ENCODE results near the gene TMEM121B.

TMEM121B gene

DNA sequence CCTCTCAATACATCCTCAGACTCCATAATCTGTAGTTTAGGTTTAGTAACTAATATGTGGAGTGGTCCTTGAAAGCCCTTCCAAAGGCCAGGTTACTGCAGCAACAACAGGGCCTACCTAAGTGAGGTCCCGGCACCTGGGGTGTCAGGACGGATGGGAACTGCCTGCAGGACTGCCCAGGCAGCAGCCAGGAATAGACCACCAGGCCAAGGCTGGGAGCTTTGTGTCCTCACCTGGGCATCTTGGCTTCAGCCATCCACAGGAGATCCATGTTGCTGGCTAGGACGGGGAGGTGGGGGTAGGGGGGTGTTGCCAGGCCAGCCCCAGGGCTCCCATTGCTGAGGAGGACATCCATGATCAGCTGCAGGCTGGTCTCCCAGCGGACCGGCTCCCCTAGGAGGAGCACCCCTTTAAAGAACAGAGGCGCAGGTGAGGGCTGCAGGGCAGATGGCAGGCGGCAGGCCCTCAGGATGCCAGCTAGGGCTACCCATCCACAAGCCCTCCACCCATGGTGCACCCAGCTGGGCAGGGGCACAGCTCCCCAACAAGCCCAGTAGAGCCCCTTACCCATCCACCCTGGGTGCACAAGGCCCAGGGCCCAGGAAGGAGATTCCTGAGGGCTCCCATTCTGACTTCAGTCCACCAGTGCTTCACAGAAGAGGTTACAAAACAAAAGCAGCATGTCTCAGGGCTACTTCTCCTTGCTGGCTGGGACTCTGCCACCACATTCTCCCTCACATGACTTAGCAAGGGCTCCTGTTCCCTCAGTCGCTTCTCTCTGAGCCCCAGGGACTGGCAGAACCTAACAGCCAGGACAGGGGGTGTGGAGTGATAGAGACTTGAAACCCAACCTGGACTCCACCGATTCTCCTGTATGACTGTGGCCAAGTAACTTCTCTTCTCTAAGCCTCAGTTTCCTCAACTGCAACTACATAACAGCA is 19.9 kb upstream of the TMEM121B start:
- DNase-seq, result no peak
- in situ Hi-C loops (cut with HindIII; ENCODE audit: low pct_ligation_motif_present, low pct_unique_long_range_greater_than_20kb, low sequenced_read_pairs), result no loop called here

DNA sequence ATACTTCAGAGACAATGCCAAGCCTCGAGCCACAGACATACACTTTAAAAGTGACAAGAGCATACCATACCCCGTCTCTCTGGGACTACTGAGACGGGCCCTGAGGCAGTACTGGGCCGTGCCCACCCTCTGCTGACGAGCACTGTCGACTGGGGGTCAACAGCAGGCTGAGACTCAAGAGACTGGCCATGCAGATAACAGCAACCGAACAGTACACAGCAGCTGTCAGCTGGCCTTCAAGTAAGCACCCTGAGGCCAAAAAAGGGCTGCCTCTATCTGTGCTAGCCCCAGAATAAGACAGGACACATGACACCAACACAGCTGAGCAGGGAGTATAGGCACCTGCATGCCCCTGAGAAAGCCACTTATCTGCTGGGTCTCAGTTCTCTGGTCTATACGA is 18.9 kb upstream of the TMEM121B start:
- DNase-seq, result no peak
- in situ Hi-C loops (cut with HindIII; ENCODE audit: low pct_ligation_motif_present, low pct_unique_long_range_greater_than_20kb, low sequenced_read_pairs), result no loop called here

DNA sequence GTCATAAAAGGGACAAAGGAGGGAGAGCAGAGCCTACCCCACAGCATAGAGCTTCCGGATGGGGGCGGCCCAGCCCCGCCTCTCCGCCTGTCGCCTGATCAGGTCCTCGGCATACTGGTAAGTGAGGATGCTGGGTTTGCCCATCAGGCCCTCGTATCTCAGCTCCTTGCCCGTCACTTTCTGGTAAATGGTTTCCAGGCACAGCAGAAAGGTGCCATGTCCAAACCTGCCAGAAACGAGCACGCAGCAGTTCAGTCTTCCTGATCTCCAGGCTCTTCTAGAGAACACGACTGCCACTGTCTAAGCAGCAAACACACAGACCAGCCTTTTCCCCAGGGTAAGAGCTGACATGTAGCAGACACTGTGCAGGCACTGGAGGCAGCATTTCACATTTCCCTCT is 17.4 kb upstream of the TMEM121B start:
- no peak for DNase-seq
- in situ Hi-C loops (cut with HindIII; ENCODE audit: low pct_ligation_motif_present, low pct_unique_long_range_greater_than_20kb, low sequenced_read_pairs), result no loop called here

DNA sequence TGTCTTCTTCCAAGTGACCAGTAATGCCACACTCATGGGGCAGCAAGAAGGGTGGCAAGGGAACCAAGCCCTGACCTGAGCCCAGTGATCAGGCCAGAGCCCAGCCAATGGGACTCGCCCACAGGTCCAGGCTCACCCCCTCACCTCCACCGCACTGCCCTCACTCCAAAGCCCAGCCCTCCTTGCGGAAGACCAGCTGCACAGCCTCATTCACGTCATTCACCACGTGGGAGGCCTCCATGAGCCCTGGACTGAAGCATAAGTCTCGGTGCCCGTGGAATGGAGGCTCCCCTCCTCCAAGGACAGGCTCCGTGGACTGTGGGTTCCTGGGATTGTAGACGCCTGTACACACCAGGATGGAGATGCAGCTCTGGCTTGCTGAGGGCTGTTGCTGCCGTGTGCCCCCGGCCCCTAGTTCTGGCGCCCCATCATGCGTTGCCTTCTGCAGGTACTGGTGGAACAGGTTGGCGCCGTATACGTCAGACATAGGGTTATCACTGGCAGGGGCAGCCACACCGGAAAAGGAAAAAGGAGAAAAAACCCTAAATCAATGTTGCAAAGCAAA is 16.8 kb upstream of the TMEM121B start:
- DNase-seq, result no peak
- in situ Hi-C loops (cut with HindIII; ENCODE audit: low pct_ligation_motif_present, low pct_unique_long_range_greater_than_20kb, low sequenced_read_pairs), result no loop called here

DNA sequence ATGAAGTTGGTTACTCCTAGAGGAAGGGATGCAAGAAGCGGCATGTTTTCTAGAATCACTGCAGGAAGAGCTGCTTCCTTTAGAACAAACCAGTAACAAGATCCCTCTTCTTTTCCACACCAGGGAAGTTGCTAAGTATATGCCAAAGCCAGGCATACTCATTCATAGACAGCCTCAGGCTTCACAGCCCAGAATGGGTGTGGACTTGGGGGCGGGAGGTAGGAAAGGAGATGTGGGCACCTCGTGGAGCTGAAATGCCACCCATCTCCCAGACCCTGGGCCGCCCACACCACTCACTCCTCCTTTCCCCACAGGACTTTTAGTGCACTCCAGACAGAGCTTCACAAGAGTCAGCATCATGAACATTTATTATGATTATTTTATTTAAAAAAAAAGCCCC is 16.0 kb upstream of the TMEM121B start:
- in situ Hi-C loops (cut with HindIII; ENCODE audit: low pct_ligation_motif_present, low pct_unique_long_range_greater_than_20kb, low sequenced_read_pairs), result no loop called here
- no peak for DNase-seq

DNA sequence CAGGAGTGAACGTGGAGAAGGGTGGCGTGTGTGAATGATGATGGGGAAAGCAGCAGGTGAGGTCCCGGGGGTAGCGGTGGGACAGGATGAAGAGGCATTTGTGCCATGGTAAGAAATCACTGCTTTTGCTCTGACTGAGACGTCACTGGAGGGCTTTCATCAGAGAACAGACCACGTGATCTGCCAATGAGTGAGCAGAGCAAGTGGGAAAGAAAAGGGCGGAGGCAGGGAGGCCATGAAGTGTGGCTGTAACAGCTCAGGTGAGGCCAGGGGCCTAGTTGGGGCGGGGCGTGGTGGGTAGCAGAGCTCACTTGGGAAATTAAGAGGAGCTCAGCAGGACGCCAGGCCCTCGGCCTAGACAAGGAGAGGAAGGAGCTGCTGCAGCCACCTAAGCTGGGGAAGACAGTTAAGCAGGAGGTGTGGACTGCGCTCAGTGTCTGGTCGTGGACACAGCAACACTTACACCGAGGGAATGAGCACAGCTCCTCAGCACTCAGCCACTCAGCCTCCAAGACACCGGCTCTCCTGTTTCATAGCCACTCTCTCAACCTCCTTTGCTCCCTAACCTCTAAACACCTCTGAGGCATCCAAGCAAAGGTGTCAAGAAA is 14.1 kb upstream of the TMEM121B start:
- no peak for DNase-seq
- in situ Hi-C loops (cut with HindIII; ENCODE audit: low pct_ligation_motif_present, low pct_unique_long_range_greater_than_20kb, low sequenced_read_pairs), result no loop called here

DNA sequence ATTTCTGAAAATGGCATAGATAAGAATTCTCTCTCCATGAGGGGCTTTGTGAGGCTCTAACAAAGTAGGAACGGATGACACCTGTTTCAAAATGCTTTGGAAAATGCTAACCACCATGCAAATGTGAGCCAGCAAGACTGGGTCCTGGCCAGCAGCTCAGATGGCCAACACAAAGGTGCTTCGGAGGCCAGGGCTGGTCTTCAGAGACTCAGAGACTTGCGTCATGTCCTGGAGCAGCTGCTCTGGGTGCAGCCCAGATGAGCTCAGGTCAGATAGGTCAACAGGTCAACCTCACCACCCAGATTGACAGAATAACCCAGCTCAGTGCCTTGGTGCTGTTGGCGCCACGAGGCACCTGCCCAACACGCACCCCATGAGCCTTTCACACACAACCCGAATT is 12.0 kb upstream of the TMEM121B start:
- in situ Hi-C loops (cut with HindIII; ENCODE audit: low pct_ligation_motif_present, low pct_unique_long_range_greater_than_20kb, low sequenced_read_pairs), result no loop called here
- DNase-seq, result no peak

DNA sequence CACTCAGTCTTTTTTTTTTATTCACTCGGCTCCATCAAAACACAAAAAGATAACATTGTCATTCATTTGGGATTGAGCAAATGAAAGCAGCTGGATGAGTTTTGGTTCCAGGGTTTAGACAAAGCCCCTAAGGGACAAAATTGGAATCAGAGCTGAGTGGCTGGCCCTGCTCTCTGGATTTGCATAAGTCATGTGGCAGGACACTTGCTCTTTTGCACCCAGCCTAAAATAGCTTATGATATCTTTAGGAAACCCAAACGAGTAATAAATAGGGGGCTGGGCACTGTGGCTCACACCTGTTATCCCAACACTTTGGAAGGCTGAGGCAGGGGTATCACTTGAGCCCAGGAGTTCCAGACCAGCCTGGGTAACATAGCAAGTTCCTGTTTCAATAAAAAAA is 11.0 kb upstream of the TMEM121B start:
- DNase-seq, result no peak
- in situ Hi-C loops (cut with HindIII; ENCODE audit: low pct_ligation_motif_present, low pct_unique_long_range_greater_than_20kb, low sequenced_read_pairs), result no loop called here

DNA sequence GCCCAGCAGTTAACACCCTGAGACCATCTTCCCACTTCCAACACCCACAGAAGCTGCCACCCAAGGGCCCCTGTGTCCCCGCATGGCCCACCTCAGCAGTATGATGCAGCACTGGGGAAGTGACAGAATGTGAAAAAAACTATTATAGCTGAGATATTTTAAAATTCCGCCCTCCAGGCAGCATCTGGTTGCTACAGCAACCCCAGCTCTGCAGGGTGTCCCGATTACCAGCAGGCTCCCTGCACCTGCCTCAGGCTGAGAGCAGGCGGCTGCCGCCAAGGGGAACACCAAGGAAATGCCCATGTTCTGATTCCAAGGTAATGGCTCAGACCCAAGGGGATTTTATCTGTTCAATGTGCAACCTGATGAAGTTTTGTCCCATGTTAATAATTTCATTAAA is 10.5 kb upstream of the TMEM121B start:
- peak; percentile 55 for DNase-seq
- in situ Hi-C loops (cut with HindIII; ENCODE audit: low pct_ligation_motif_present, low pct_unique_long_range_greater_than_20kb, low sequenced_read_pairs), result no loop called here

DNA sequence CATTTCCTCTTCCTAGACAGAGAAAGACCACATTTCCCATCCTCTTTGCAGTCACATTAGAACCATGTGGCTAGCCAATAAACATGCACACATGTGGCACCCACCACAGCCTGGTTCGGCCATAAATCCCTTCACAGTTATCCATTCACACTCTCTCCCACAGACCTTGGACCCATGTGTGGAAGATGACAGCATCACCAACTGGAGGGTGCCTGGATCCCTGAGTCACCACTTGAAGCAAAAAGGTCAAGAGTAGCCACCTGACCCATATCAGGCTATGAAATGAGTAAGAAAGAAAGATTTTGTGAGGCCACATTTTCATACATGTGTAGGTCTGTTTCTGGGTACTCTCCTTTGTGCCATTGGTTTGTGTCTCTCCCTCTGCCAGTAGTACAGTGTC is 9.0 kb upstream of the TMEM121B start:
- in situ Hi-C loops (cut with HindIII; ENCODE audit: low pct_ligation_motif_present, low pct_unique_long_range_greater_than_20kb, low sequenced_read_pairs), result no loop called here
- peak; percentile 90 for DNase-seq

DNA sequence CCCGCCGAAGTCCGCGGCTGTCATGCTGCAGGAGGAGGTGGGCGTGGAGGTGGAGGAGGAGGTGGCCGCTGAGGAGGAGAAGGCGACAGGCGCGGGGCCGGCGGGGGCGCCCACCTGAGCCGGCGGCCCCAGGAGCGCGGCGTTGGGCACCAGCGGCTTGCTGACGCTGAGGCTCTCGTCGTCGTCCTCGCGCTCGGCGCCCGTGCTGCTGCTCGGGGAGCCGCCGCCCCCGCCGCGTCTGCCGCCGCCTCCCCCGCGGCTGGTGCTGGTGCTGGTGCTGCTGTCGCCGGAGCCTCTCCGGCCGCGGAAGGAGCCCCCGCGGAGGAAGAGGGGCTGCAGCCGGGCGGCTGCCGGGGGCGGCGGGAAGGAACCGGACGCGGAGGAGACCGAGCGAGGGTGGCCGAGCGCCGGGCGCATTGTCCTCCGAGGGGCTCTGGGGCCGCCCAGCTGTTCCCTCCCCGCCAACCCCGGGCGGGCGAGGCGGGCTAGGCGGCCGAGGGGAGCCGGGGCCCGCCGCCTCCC is 388 bp downstream of the TMEM121B start:
- DNase-seq, result peak; percentile 17
- in situ Hi-C loops (cut with HindIII; ENCODE audit: low pct_ligation_motif_present, low pct_unique_long_range_greater_than_20kb, low sequenced_read_pairs), result no loop called here

DNA sequence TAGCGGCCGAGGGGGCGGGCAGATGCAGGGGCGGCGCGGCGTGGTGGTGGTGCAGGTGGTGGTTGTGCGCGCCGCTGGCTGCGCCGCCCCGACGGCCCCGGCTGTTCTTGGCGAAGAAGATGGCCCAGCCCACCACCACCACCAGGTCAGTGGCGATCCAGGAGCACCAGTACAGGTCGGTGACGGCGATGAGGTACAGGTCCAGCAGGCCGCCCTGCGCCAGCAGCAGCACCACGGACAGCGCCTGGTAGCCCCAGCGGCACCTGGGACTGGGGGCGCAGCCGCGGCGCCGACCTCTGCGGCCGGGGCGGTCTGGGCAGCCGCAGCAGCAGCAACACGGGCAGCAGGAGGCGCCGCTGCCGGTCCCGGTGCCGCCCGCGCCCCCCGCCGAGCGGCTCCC is 879 bp downstream of the TMEM121B start:
- in situ Hi-C loops (cut with HindIII; ENCODE audit: low pct_ligation_motif_present, low pct_unique_long_range_greater_than_20kb, low sequenced_read_pairs), result no loop called here
- DNase-seq, result peak; percentile 68

DNA sequence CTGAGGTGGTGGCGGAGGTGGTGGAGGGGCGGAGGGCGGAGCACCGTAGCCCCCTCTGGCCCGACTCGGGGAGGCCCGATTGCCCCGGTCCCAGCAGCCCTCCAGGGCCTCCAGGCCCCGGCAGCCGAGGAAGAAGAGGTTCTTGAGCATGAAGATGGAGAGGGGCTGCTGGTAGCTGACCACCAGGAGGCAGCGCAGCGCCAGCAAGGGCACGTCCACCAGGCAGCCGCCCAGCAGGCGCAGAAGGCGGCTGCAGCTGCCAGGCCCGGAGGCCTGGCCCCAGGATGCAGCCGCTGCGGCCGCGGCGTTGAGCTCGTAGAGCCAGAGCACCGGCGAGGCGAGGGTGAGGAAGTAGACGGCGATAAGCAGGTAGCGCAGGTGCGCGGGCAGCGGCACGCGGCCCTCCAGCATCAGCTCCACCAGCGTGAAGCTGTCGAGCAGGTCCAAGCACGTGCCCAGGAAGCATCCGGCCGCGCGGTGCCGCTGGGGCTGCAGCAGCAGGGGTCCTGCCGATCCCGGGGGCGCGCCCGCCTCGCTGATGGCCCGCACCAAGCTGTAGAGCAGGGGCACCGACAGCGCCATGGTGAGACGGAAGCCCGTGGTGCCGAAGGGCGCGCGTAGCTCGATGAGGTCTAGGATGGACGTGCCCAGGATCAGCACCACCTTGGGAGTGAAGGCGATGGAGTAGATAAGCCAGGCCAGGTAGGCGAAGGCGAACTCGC is 1.5 kb downstream of the TMEM121B start:
- peak; percentile 28 for DNase-seq
- in situ Hi-C loops (cut with HindIII; ENCODE audit: low pct_ligation_motif_present, low pct_unique_long_range_greater_than_20kb, low sequenced_read_pairs), result no loop called here

DNA sequence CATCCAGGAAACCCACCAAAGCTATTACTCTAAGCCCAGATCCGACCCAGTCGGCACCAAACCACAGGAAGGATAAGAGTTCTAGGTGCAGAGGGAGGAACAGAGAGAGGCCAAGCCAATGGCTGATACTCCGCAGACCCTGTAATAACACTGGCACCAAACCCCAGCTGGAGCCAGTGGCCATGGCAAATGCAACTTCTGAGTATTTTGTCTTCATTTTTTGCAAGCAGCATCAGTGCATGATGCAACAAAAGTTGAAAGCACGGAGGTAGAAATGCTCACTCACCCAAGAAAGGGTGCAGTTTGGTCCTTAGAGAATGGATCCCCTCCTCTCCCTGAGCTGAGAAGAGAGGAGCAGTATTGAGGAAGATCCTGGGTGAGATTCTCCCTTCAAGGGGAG is 2.8 kb downstream of the TMEM121B start:
- in situ Hi-C loops (cut with HindIII; ENCODE audit: low pct_ligation_motif_present, low pct_unique_long_range_greater_than_20kb, low sequenced_read_pairs), result no loop called here
- no peak for DNase-seq

DNA sequence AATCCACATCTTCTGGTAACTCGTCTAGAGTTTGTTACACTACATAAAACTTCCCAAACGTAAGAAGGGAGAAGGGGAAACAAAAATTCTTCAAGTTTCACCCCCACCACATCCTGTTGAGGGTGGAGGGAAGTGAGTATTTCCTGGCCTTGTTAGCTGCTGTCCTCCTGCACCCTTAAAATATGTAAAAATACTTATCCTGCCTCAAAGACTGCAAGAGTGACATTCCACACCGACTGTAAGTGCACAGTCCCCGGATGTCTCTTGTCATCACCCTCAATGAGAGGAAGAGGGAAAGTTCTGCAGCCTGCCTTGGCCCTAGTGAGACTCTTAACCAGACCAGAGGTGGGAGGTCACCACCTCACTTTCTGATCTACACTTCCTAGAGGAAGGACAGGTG is 3.3 kb downstream of the TMEM121B start:
- in situ Hi-C loops (cut with HindIII; ENCODE audit: low pct_ligation_motif_present, low pct_unique_long_range_greater_than_20kb, low sequenced_read_pairs), result no loop called here
- DNase-seq, result no peak

DNA sequence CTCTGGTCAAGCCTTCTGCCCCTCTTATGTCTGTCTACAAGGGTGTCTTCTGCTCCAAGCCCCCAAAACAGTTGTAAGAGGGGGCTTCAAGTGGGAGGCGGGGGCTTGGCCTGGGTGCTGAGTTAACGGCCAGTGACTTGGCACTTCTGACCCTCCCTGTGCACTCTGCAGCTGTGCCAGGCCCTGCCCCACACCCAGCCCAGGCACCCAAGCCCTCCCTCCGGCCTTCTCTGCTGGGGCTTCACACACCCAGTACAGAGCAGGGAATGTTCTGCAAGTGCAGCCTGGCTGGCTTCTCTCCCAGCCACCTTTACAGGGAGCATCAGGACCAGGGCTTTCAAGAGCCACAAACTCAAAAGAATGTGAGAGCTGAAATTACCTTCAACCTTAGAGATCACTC is 3.8 kb downstream of the TMEM121B start:
- in situ Hi-C loops (cut with HindIII; ENCODE audit: low pct_ligation_motif_present, low pct_unique_long_range_greater_than_20kb, low sequenced_read_pairs), result no loop called here

DNA sequence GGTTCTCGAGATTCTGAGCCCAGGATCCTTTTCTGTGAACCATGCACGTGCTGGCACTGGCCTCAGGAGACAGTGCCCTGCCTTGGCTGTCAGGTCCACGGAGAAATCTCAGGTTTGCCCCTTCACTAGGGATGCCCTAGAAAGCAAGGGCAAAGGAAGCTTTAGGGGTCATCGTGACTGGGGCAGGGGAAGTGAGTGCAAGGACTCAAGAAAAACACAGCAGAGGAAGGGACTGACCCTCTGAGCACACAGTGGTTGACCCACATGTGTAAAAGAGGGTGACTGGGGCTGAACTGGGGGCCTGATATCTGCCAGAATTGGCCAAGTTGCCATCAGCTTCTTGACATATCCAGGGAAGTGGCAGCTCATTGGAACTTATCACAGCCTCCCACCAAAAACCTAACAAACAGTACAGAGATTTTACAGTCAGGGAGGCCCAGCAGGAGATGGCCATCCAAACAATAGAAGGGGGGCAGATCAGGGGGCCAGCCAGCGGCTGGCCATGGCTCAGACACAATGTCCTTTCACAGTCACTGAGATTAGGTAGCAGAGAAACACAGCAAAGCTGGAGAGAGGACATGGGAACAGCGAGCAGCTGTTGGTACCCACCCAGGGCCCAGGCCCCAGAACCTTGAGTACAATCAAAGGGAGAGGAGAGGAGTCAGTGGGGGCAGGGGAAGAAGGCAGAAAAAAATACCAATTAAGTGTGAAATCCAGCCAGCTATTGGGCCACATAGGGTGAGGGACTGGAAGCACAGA is 4.4 kb downstream of the TMEM121B start:
- in situ Hi-C loops (cut with HindIII; ENCODE audit: low pct_ligation_motif_present, low pct_unique_long_range_greater_than_20kb, low sequenced_read_pairs), result no loop called here

More for the DNA sequence above, 3.8 kb downstream of the TMEM121B start:
- DNase-seq, result no peak

DNA sequence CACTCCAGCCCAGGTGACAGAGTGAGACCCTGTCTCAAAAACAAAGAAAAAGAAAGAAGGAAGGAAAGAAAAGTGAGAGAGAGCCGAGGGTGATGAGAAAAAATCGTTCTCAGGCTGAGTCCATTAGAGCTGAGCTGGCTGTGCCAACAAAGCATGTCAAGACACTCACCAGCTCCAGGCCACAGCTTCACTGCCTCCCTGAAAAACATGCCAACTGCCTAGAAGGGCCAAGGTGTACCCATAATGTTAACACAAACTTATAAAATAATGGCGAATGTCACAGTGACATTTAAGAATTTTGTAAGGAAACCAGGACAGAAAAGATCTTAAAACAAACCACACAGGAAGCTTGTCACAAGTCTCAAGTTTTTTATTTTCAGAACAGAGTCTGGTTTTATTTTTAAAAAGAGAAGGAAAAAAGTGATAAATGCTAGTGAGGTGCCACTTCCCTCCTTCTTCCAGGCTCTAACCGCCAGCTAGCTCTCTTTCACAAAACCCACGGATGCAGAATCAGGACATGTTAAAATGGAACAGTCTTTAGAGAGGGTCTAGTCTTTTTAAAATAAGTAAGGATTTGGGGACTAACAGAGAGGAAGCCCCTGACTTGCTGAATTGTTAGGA is 5.1 kb downstream of the TMEM121B start:
- no peak for DNase-seq
- in situ Hi-C loops (cut with HindIII; ENCODE audit: low pct_ligation_motif_present, low pct_unique_long_range_greater_than_20kb, low sequenced_read_pairs), result no loop called here

More for the DNA sequence above, 4.4 kb downstream of the TMEM121B start:
- DNase-seq, result no peak
